ENCODE results near the gene RAB5B.

DNA sequence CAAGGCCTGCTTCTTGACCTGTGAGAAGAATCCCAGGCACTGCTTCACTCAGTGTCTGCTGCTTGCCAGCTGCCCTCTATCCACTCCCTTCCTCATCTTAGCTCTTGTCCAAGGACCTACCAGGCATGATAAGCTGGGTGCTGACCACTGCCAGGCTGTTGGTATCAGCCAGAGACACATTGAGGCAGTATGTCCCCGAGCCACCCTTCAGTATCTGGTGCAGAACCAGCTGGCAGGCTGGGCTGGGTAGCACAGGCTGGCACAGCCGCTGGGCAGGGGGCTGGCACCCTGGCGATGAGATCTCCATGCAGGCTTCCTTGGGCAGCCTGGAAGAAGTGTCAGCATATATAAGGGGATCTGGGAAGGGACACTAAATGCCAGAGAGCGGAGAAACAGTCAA, 18.5 kb upstream of the RAB5B start:
- TF ChIP-seq MYC (IDR thresholded peaks at IDR 0.05; ENCODE audit: borderline replicate concordance, low read length) (no peak), RNF2 (IDR thresholded peaks at IDR 0.05; ENCODE audit: borderline replicate concordance, low read depth) (no peak), KDM1A (IDR thresholded peaks at IDR 0.05; ENCODE audit: low read depth) (no peak), EP300 (IDR thresholded peaks at IDR 0.05) (no peak), POLR2A (IDR thresholded peaks at IDR 0.05; ENCODE audit: low read length) (no peak), MAZ (IDR thresholded peaks at IDR 0.05; ENCODE audit: borderline replicate concordance, low read depth, low read length) (no peak)
- TF ChIP-seq, protein P1, sequence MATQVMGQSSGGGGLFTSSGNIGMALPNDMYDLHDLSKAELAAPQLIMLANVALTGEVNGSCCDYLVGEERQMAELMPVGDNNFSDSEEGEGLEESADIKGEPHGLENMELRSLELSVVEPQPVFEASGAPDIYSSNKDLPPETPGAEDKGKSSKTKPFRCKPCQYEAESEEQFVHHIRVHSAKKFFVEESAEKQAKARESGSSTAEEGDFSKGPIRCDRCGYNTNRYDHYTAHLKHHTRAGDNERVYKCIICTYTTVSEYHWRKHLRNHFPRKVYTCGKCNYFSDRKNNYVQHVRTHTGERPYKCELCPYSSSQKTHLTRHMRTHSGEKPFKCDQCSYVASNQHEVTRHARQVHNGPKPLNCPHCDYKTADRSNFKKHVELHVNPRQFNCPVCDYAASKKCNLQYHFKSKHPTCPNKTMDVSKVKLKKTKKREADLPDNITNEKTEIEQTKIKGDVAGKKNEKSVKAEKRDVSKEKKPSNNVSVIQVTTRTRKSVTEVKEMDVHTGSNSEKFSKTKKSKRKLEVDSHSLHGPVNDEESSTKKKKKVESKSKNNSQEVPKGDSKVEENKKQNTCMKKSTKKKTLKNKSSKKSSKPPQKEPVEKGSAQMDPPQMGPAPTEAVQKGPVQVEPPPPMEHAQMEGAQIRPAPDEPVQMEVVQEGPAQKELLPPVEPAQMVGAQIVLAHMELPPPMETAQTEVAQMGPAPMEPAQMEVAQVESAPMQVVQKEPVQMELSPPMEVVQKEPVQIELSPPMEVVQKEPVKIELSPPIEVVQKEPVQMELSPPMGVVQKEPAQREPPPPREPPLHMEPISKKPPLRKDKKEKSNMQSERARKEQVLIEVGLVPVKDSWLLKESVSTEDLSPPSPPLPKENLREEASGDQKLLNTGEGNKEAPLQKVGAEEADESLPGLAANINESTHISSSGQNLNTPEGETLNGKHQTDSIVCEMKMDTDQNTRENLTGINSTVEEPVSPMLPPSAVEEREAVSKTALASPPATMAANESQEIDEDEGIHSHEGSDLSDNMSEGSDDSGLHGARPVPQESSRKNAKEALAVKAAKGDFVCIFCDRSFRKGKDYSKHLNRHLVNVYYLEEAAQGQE (IDR thresholded peaks at IDR 0.05), result no peak
- TF ChIP-seq, protein P2, sequence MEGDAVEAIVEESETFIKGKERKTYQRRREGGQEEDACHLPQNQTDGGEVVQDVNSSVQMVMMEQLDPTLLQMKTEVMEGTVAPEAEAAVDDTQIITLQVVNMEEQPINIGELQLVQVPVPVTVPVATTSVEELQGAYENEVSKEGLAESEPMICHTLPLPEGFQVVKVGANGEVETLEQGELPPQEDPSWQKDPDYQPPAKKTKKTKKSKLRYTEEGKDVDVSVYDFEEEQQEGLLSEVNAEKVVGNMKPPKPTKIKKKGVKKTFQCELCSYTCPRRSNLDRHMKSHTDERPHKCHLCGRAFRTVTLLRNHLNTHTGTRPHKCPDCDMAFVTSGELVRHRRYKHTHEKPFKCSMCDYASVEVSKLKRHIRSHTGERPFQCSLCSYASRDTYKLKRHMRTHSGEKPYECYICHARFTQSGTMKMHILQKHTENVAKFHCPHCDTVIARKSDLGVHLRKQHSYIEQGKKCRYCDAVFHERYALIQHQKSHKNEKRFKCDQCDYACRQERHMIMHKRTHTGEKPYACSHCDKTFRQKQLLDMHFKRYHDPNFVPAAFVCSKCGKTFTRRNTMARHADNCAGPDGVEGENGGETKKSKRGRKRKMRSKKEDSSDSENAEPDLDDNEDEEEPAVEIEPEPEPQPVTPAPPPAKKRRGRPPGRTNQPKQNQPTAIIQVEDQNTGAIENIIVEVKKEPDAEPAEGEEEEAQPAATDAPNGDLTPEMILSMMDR (IDR thresholded peaks at IDR 0.05), result no peak
